T-cell (primary cell): Measurements from ENCODE around the gene RGS19. TPM values are rescaled to one million over a fixed set of nuclear protein-coding genes. Genes with fewer than 3 reads are reported as not detected.

Source experiments
- ATAC-seq, 4 experiments: fragments of 200-7000 bp in 3 of 4; fragments of 150-1000 bp in 1 of 4; cut with Tn5 transposase; replicated peaks in 1 of 4; 1 replicate in 3 of 4; 2 replicates in 1 of 4; pipeline ENCODE4 v1.10.0; 2021; ENCODE audit warnings: moderate library complexity in 3 of 4, mild to moderate bottlenecking in 2 of 4, moderate number of reproducible peaks in 1 of 4
- CTCF ChIA-PET, 2 donors: fragments of 300-600 bp; sonication (Branson Sonifier 250); formaldehyde crosslinking; loops; one replicate each; lab custom pipeline; 2022; ENCODE audit warnings: antibody characterized with exemption in 2 of 2; lab: Charles Lee
- POLR2A ChIA-PET, 2 donors: fragments of 300-600 bp; sonication (Branson Sonifier 250); formaldehyde crosslinking; loops; one replicate each; lab custom pipeline; 2022; ENCODE audit warnings: antibody characterized with exemption in 2 of 2; lab: Charles Lee
- DNase-seq, 35 experiments: peaks; one replicate each; pipeline versions ENCODE4 v3.0.0 to v3.0.0-alpha.2; 2013 to 2023
- H3K27ac ChIP-seq: one replicate; pipeline ENCODE4 v1.5.1; 2013; ENCODE audit warnings: low read length
- H3K27me3 ChIP-seq, 2 experiments: replicated peaks in 1 of 2; 1 replicate in 1 of 2; 2 replicates in 1 of 2; pipeline versions ENCODE4 v1.6.1 to v1.7.0; 2013; ENCODE audit warnings: low read length in 1 of 2, mixed read lengths in 1 of 2; ENCODE audit not compliant: control insufficient read depth in 2 of 2, insufficient read depth in 2 of 2; ENCODE audit errors: extremely low read depth in 1 of 2
- H3K36me3 ChIP-seq, 2 donors: 1 replicate in 1 of 2; 2 replicates in 1 of 2; pipeline versions ENCODE4 v1.6.1 to v1.7.0; 2013; ENCODE audit warnings: low read length in 1 of 2; ENCODE audit not compliant: control insufficient read depth in 2 of 2, insufficient read depth in 1 of 2; ENCODE audit errors: extremely low read depth in 1 of 2
- H3K4me1 ChIP-seq, 2 experiments: 1 replicate in 1 of 2; 2 replicates in 1 of 2; pipeline versions ENCODE4 v1.6.1 to v1.7.0; 2013; ENCODE audit warnings: low read length in 2 of 2, mixed read lengths in 1 of 2; ENCODE audit not compliant: insufficient read depth in 2 of 2, control insufficient read depth in 1 of 2; ENCODE audit errors: extremely low read depth in 1 of 2
- H3K4me3 ChIP-seq, 2 donors: 1 replicate in 1 of 2; 2 replicates in 1 of 2; pipeline versions ENCODE4 v1.5.1 to v1.7.0; 2013; ENCODE audit warnings: mild to moderate bottlenecking in 2 of 2, low read length in 1 of 2, moderate library complexity in 1 of 2; ENCODE audit not compliant: control insufficient read depth in 1 of 2; ENCODE audit errors: extremely low read depth in 1 of 2
- H3K9me3 ChIP-seq: 2 replicates; pipeline ENCODE4 v1.7.0; 2013
- H3K27ac Mint-ChIP-seq, 2 donors: one replicate each; pipeline ENCODE4 v1.8.0; 2020 to 2021; ENCODE audit warnings: mild to moderate bottlenecking in 2 of 2, mixed read lengths in 2 of 2
- H3K27me3 Mint-ChIP-seq, 2 donors: one replicate each; pipeline ENCODE4 v1.8.0; 2021 to 2022; ENCODE audit warnings: mixed read lengths in 2 of 2
- H3K36me3 Mint-ChIP-seq: one replicate; pipeline ENCODE4 v1.8.0; 2021; ENCODE audit warnings: mixed read lengths
- H3K4me1 Mint-ChIP-seq, 3 donors: one replicate each; pipeline ENCODE4 v1.8.0; 2020 to 2022; ENCODE audit warnings: mixed read lengths in 3 of 3, mild to moderate bottlenecking in 1 of 3
- H3K4me3 Mint-ChIP-seq, 3 donors: one replicate each; pipeline ENCODE4 v1.8.0; 2020 to 2022; ENCODE audit warnings: mild to moderate bottlenecking in 3 of 3, mixed read lengths in 3 of 3, moderate library complexity in 3 of 3
- H3K9me3 Mint-ChIP-seq, 3 donors: one replicate each; pipeline ENCODE4 v1.8.0; 2020 to 2022; ENCODE audit warnings: mixed read lengths in 3 of 3
- WGBS: methylation state at CpG from one replicate; pipeline ENCODE4 v1.1.5; 2013; ENCODE audit warnings: missing lambda C conversion rate; ENCODE audit not compliant: insufficient coverage; 5-methylcytosine and 5-hydroxymethylcytosine counted together
- total RNA-seq, 35 experiments: library from RNA in 6 of 35; stranded (reverse) in 6 of 35; fragments of 120-200 nt in 1 of 35; gene quantifications; one replicate each; pipeline versions ENCODE4 v1.2.1 to v1.2.4 and lab custom pipeline; 2013 to 2026

Gene RGS19
- total RNA-seq, 5 donors from 2014 or later (not counting 1 experiment from before 2014, with no cell fraction given): 39.2 to 61.7 (median 57.3) TPM

GRCh38 chr20:64082820-64083377 is 3.6 kb upstream of the RGS19 start:
- WGBS: 40% methylated on average over 2 of the region's 13 CpGs
- Histone ChIP-seq H3K27ac (no peak overlapping the region), H3K9me3 (no peaks in the 10 kb centered on the region), H3K27me3 (peaks cover 0 to 23% of the 10 kb centered on the region in 2 experiments), H3K36me3 (no peaks in the 10 kb centered on the region), H3K4me3 (peak overlapping the region; percentile 35 to 68), H3K4me1 (peaks cover 20 to 58% of the 10 kb centered on the region in 2 experiments)
- DNase-seq: no peak
- no peak for ATAC-seq
- Mint-ChIP-seq H3K36me3 (no peaks in the 10 kb centered on the region), H3K4me3 (peak overlapping the region; percentile 65 to 79 (median 70)), H3K27me3 (peaks cover 0 to 6% of the 10 kb centered on the region in 2 donors), H3K9me3 (peaks cover 0 to 2% (median 0%) of the 10 kb centered on the region in 3 donors), H3K4me1 (peaks cover 32 to 39% (median 36%) of the 10 kb centered on the region in 3 donors), H3K27ac (peak overlapping the region in 1 of 2 donors; percentile 23)
- POLR2A ChIA-PET: no interaction called here
- CTCF ChIA-PET: interaction anchor here (0.5 to 1.6 kb wide), 5 partner anchors 44 to 1961 kb away, joined by 3 to 5 read pairs (median 3); partner anchors contain the start of genes LIME1 (in 1 of the 2) and LSM14B (in 1 of the 2)

- CTCF ChIA-PET: interaction anchor here (0.6 to 1.6 kb wide), 4 partner anchors 37 to 663 kb away, joined by 3 to 5 read pairs (median 3); partner anchors contain the start of gene LIME1 (in 1 of the 2)
- ATAC-seq: no peak
- POLR2A ChIA-PET: no interaction called here
- peaks cover 0 to 6% of the 10 kb centered on the region in 2 donors for H3K27me3 Mint-ChIP-seq
- H3K36me3 Mint-ChIP-seq: no peaks in the 10 kb centered on the region
- Histone ChIP-seq H3K27ac (no peak overlapping the region), H3K36me3 (no peaks in the 10 kb centered on the region), H3K27me3 (peaks cover 0 to 23% of the 10 kb centered on the region in 2 experiments), H3K9me3 (no peaks in the 10 kb centered on the region), H3K4me3 (no peak overlapping the region), H3K4me1 (peaks cover 22 to 65% of the 10 kb centered on the region in 2 experiments)
- peak overlapping the region; percentile 39 to 79 (median 49) for H3K4me3 Mint-ChIP-seq
- peak overlapping the region; percentile 19 to 86 for H3K27ac Mint-ChIP-seq
- peak in 1 of 35 experiments; percentile 30 for DNase-seq
- WGBS: 23% methylated on average over 12 of the region's 13 CpGs
- peaks cover 38 to 44% (median 41%) of the 10 kb centered on the region in 3 donors for H3K4me1 Mint-ChIP-seq
- no peaks in the 10 kb centered on the region for H3K9me3 Mint-ChIP-seq
These were observed 2.9 kb upstream of the RGS19 start for GRCh38 chr20:64082126-64082731.

DNA sequence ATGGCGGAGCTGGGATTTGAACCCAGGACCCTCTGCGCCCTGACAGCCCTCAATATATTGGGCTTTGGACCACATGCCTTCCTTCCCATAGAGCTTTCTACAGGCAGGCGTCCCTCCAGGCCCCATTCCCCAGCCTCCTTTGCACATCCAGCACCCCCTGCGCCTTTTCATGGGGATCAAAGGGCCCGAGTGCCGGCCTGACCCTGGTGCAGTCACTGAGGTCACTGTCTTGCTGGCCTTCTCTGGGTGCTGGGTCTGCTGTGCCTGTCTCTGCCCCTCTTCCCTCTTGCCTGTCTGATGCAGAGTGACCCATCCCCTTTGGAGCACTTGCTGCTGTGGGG is 2.3 kb upstream of the RGS19 start:
- H3K27me3 Mint-ChIP-seq: peaks cover 0 to 6% of the 10 kb centered on the region in 2 donors
- Histone ChIP-seq H3K4me3 (no peak overlapping the region), H3K27me3 (peaks cover 0 to 23% of the 10 kb centered on the region in 2 experiments), H3K36me3 (peaks cover 0 to 1% of the 10 kb centered on the region in 2 donors), H3K4me1 (peaks cover 26 to 71% of the 10 kb centered on the region in 2 experiments), H3K27ac (no peak overlapping the region), H3K9me3 (no peaks in the 10 kb centered on the region)
- ATAC-seq (no peak), DNase-seq (no peak)
- no peaks in the 10 kb centered on the region for H3K36me3 Mint-ChIP-seq
- ChIA-PET POLR2A (no interaction called here), CTCF (no interaction called here)
- WGBS: 97% methylated on average over 4 of the region's 6 CpGs
- no peaks in the 10 kb centered on the region for H3K9me3 Mint-ChIP-seq
- H3K4me3 Mint-ChIP-seq: peak overlapping the region; percentile 29 to 79 (median 41)
- H3K27ac Mint-ChIP-seq: peak overlapping the region; percentile 19 to 86
- H3K4me1 Mint-ChIP-seq: peaks cover 42 to 46% (median 44%) of the 10 kb centered on the region in 3 donors

DNA sequence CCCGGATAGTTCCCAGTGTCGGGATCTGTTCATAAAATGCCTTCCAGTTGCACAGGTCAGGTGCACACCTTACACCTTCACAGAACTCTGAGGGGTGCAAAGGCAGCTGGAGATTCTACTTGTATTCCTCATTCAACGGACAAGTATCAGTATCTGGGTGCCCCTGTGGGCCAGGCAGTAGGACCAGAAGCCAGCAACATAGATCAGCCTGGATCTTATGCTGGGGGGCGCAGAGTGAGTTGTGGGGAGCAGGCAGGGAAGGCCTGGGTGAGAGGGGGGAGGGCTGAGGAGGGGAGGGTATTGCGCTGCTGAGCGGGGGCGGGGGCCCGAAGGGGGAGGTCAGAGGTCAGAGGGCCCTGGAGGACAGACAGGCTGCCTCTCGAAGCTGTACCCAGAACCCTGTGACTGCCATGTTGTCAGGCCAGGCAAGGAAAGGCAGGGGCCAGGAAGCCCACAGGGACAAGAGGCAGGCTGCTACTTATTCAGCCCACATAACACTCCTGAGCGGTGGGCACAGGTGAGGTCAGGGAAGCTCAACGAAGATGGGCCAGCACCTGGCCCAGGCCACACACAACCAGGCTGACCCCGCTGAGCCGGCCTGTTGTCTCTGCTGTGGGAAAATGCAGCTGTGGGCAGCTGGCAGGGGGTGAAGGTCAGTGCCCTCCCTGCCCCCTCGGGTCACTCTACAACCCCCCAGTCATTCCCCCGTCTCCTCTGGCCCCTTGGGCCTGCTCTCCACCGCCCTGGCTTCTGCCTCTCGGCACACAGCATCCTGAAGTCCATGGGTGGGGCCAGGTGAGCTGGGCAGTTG is 1.7 kb upstream of the RGS19 start:
- H3K9me3 Mint-ChIP-seq: no peaks in the 10 kb centered on the region
- H3K27ac Mint-ChIP-seq: peak overlapping the region; percentile 86 to 89
- peaks cover 28 to 77% of the 10 kb centered on the region in 2 experiments for H3K4me1 ChIP-seq
- peak overlapping the region; percentile 74 to 79 (median 78) for H3K4me3 Mint-ChIP-seq
- peak in 1 of 35 experiments; percentile 30 for DNase-seq
- no peaks in the 10 kb centered on the region for H3K9me3 ChIP-seq
- peak overlapping the region in 1 of 2 donors; percentile 44 for H3K4me3 ChIP-seq
- peaks cover 44 to 50% (median 44%) of the 10 kb centered on the region in 3 donors for H3K4me1 Mint-ChIP-seq
- peaks cover 0 to 7% of the 10 kb centered on the region in 2 donors for H3K36me3 ChIP-seq
- ChIA-PET POLR2A (no interaction called here), CTCF (no interaction called here)
- WGBS: 92% methylated on average over 7 of the region's 17 CpGs
- H3K36me3 Mint-ChIP-seq: no peaks in the 10 kb centered on the region
- no peak for ATAC-seq
- peak overlapping the region; percentile 83 for H3K27ac ChIP-seq
- peaks cover 0 to 6% of the 10 kb centered on the region in 2 donors for H3K27me3 Mint-ChIP-seq
- peaks cover 0 to 22% of the 10 kb centered on the region in 2 experiments for H3K27me3 ChIP-seq

DNA sequence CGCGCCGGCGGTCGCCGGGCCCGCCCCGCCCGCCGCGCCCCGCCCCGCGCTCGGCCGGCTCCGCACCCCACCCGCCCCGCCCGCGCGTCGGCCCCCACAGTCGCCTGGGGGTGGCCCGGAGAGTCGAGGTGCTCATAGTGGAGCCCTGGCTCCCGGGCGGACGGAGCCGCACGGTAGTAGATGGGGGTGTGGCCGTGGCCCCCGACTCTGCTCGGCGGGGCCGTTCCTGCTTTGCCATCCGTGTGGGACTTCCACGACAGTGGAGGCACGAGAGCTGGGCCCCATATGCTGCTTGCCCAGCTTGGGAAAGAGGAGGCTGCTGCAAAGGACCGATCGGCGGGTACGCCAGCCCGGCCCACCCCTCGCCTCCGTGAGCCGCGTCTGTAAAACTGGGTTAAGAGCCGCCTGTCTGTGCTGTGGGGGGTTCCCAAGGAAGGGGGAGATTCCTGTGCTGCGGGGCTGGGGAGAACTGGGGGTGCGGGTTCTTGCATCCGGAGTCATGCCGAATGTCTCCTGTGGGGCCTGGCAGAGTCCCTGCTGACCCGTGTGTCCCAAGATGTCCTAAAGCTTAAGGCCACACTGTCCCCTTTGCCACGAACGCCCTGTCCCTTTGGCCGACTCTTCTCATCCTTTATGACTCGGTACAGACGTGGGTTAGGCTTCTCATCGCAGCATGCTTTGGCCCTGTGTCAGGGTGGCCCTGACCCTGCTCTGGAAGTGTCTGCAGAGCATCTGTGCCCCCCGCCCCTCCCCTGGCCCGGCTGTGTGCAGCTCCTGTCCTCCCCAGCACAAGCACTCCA is 895 bp upstream of the RGS19 start, which contains the start of gene OPRL1:
TSS of gene OPRL1 (plus strand) at position 70 of the 800 bp plus-strand sequence. CDS start 12,639 bp downstream, outside the sequence.
- peaks cover 44 to 51% (median 49%) of the 10 kb centered on the region in 3 donors for H3K4me1 Mint-ChIP-seq
- H3K27me3 ChIP-seq: peaks cover 0 to 18% of the 10 kb centered on the region in 2 experiments
- H3K4me3 Mint-ChIP-seq: peak within 1 kb of the TSS; percentile 83 to 91 (median 88)
- CTCF ChIA-PET: no interaction called here
- peak within 1 kb of the TSS; percentile 90 to 97 for H3K4me3 ChIP-seq
- peaks cover 0 to 5% of the 10 kb centered on the region in 2 donors for H3K27me3 Mint-ChIP-seq
- peak in 31 of 35 experiments; percentile 31 to 82 (median 54) for DNase-seq
- peak; percentile 38 to 67 (median 44) for ATAC-seq
- peaks cover 3% of the 10 kb centered on the region for H3K36me3 Mint-ChIP-seq
- no peaks in the 10 kb centered on the region for H3K9me3 Mint-ChIP-seq
- H3K4me1 ChIP-seq: peaks cover 28 to 78% of the 10 kb centered on the region in 2 experiments
- no peaks in the 10 kb centered on the region for H3K9me3 ChIP-seq
- peaks cover 0 to 11% of the 10 kb centered on the region in 2 donors for H3K36me3 ChIP-seq
- H3K27ac ChIP-seq: peak within 1 kb of the TSS; percentile 83
- WGBS: 11% methylated on average over 60 of the region's 62 CpGs
- peak within 1 kb of the TSS; percentile 89 to 94 for H3K27ac Mint-ChIP-seq
- POLR2A ChIA-PET: interaction anchor here in 1 of 2 donors (0.5 kb wide), 1 partner anchor 560 kb away, joined by 5 read pairs; no protein-coding TSS in a partner anchor
